ENCODE measurements around the gene DMXL2. TPM values are rescaled to one million over a fixed set of nuclear protein-coding genes. Genes with fewer than 3 reads are reported as not detected.

Gene DMXL2
- total and polyA plus RNA-seq, 2 experiments from 2014 or later: 3.6 to 17.6 TPM

DNA sequence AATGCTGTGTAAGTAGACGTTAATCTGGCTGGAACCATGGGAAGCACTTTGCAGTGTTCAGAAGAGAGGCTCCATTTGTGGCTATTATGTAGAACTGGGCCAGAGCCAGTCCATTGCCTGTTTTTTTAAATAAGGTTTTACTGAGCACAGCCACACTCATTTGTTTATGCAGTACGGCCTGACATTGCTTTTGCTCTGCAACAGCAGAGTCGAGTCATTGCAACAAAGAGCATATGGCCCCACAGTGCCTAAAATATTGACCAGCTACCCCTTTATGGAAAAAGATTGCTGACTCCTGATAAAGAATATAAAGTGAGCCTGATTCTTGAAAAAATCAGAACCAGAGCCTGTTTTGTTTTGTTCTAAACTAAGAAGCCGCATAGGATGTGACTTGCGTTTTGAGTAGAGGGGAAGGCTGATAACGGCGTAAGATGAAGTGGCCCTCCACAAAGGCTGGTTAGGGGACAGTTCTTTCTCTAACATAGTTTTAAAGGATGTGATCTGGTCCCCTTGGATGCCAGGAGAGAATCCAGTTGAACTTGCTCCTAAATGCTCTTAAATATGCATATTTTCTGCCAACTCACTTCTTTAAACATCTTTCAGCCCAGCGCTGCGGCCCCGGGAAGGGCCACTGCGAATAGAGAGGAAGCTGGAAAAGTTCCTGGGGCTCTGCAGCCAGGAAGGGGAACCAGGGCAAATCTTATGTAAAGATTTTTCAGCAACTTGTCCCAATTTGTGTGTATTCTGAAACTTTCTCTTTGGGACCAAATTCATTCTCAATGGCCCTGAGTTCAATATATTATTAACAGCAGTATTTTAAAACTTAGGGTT is 216.7 kb downstream of the DMXL2 start:
- H3K4me2 ChIP-seq (ENCODE audit: unreplicated experiment): no peak overlapping the region
- H2AFZ ChIP-seq: no peak overlapping the region
- H3K9me2 ChIP-seq (ENCODE audit: insufficient read depth): no peaks in the 10 kb centered on the region
- H3K79me2 ChIP-seq (ENCODE audit: insufficient read depth): no peaks in the 10 kb centered on the region
- no peak for DNase-seq
- H3K9ac ChIP-seq: no peak overlapping the region
- no peak overlapping the region for H3K27ac ChIP-seq
- in situ Hi-C loops (cut with MboI): no loop called here
- H3K4me1 ChIP-seq (ENCODE audit: insufficient read depth): no peaks in the 10 kb centered on the region
- H4K20me1 ChIP-seq (ENCODE audit: insufficient read depth): no peaks in the 10 kb centered on the region
- H3K4me3 ChIP-seq: no peak overlapping the region
- H3K9me3 ChIP-seq (ENCODE audit: low read depth): no peaks in the 10 kb centered on the region
- no peaks in the 10 kb centered on the region for H3K36me3 ChIP-seq (ENCODE audit: low read depth)
- H3K27me3 ChIP-seq (replicated peaks; ENCODE audit: insufficient read depth): no peaks in the 10 kb centered on the region
- no peaks in the 10 kb centered on the region for H3F3A ChIP-seq (ENCODE audit: insufficient read depth)
- WGBS, 2 experiments (ENCODE audit: low coverage in 1 of 2, low lambda C conversion rate in 2 of 2, missing lambda C conversion rate in 2 of 2): 73 to 79% methylated on average over 11 of the region's 11 CpGs
- TF ChIP-seq EZH2 (IDR thresholded peaks at IDR 0.05; ENCODE audit: insufficient read depth, poor library complexity, severe bottlenecking) (no peak), EZH2phosphoT487 (IDR thresholded peaks at IDR 0.05; ENCODE audit: insufficient read depth, low read depth) (no peak)

DNA sequence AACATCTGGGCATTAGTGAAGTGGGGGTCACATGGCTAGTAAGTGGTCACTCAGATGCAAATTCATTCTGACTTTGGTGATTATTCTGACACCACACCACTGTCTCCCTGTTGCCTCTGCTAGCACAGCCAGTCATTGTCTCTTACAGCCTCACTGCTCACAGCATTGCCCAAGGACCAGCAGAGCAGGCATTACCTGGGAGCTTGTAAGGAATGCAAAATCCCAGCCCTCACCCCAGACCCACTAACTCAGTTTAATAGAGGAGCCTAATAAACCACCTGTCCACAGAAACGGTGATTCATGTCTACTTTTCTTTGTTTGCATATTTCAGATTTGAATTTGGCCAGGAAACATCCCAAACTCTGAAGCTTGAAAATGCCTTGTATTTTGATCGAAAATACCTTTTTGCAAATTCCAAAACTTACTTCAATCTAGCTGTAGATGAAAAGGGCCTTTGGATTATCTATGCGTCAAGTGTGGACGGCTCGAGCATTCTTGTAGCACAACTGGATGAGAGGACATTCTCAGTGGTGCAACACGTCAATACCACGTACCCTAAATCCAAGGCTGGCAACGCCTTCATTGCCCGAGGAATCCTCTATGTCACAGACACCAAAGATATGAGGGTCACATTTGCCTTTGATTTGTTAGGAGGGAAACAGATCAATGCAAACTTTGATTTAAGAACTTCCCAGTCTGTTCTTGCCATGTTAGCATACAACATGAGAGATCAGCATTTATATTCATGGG is 218.4 kb downstream of the DMXL2 start:
- Histone ChIP-seq H3K4me1 (ENCODE audit: insufficient read depth) (no peaks in the 10 kb centered on the region), H3K79me2 (ENCODE audit: insufficient read depth) (no peaks in the 10 kb centered on the region), H4K20me1 (ENCODE audit: insufficient read depth) (no peaks in the 10 kb centered on the region), H3K9me3 (ENCODE audit: low read depth) (no peaks in the 10 kb centered on the region), H2AFZ (no peak overlapping the region), H3K4me3 (no peak overlapping the region), H3K4me2 (ENCODE audit: unreplicated experiment) (no peak overlapping the region), H3K27ac (no peak overlapping the region), H3K9me2 (ENCODE audit: insufficient read depth) (no peaks in the 10 kb centered on the region), H3K9ac (no peak overlapping the region), H3K27me3 (replicated peaks; ENCODE audit: insufficient read depth) (no peaks in the 10 kb centered on the region), H3K36me3 (ENCODE audit: low read depth) (no peaks in the 10 kb centered on the region), H3F3A (ENCODE audit: insufficient read depth) (no peaks in the 10 kb centered on the region)
- no peak for DNase-seq
- TF ChIP-seq EZH2phosphoT487 (IDR thresholded peaks at IDR 0.05; ENCODE audit: insufficient read depth, low read depth) (no peak), EZH2 (IDR thresholded peaks at IDR 0.05; ENCODE audit: insufficient read depth, poor library complexity, severe bottlenecking) (no peak)
- in situ Hi-C loops (cut with MboI): no loop called here
- WGBS, 2 experiments (ENCODE audit: low coverage in 1 of 2, low lambda C conversion rate in 2 of 2, missing lambda C conversion rate in 2 of 2): 68 to 72% methylated on average over 9 of the region's 9 CpGs

DNA sequence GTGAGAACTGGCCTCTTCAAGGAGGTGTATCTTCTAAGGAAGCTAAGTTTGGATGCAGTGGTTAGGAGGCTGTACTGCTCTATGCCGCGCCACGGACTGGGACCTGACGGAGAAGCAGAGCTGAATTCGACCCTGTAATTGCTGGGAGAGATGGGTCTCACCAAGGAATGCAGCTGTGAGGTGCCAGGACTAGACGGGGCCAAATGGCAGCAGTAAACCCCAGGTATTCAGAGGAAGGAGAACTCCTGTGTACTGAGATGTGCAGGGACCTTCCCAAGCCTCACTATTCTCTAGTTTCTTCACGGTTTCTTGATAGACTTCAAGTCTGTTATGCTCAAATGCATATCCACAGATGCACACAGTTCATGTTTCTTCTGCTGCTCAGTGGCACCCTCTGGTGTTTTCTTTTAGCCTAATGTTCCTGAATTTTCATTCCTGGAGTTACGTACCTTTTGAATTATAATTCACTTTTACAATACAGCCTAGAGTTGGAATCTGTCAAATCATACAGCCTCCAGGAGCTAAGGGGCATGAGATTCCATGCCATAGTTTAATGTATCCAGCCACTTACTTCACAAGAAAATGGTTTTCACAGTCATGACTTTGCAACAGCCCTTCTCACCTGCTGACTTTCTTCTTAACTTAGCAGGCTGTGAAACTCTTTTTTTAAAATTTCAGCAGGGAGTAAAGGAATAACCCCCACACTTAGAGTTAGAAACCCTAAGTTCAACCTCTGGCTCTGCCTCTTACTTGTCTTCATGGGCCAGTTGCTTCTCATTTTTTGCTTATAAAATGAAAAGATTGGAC is 219.3 kb downstream of the DMXL2 start:
- no peaks in the 10 kb centered on the region for H3K9me2 ChIP-seq (ENCODE audit: insufficient read depth)
- in situ Hi-C loops (cut with MboI): no loop called here

DNA sequence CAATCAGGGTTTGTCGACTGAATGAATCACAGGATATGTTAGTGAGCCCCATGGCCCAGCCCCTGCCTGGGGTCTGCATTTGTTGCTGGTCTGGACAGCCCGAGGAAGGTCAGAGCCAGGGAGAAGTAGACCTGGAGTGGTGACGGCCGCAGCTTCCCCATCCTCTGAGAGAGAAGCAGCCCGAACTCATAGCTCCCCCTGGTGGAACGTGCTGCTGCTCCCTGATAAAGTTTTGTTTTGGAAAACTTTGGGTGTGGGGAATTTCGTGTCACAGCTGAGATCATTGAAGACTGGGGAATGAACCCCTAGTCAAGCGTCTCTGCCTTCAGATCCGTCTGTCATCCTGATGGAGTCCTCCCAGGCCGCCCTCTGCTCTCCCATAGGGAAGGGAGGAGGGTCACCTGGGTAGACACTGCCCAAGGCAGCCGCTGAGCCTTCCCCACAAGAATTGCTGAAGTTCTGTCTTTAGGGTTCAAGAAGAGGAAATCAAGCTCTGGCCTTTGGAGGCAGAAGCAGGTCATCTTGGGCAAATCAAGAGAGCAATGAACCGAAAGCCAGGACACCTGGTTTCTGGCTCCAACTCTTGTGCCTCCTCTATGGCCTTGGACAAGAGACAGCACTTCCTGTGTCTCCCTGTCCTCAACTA is 220.6 kb downstream of the DMXL2 start:
- no peak overlapping the region for H3K9ac ChIP-seq
- no peaks in the 10 kb centered on the region for H3K9me3 ChIP-seq (ENCODE audit: low read depth)
- H3K36me3 ChIP-seq (ENCODE audit: low read depth): no peaks in the 10 kb centered on the region
- H4K20me1 ChIP-seq (ENCODE audit: insufficient read depth): no peaks in the 10 kb centered on the region
- H3K4me1 ChIP-seq (ENCODE audit: insufficient read depth): no peaks in the 10 kb centered on the region
- H3K79me2 ChIP-seq (ENCODE audit: insufficient read depth): no peaks in the 10 kb centered on the region
- WGBS, 2 experiments (ENCODE audit: low coverage in 1 of 2, low lambda C conversion rate in 2 of 2, missing lambda C conversion rate in 2 of 2): 26 to 27% methylated on average over 12 of the region's 12 CpGs
- no peaks in the 10 kb centered on the region for H3K27me3 ChIP-seq (replicated peaks; ENCODE audit: insufficient read depth)
- DNase-seq: peak; percentile 75
- H3K4me3 ChIP-seq: no peak overlapping the region
- no peak overlapping the region for H3K4me2 ChIP-seq (ENCODE audit: unreplicated experiment)
- H2AFZ ChIP-seq: 0 out of 2 replicates have a peak overlapping the region, but pooled peaks have one; percentile 22
- no peak overlapping the region for H3K27ac ChIP-seq
- in situ Hi-C loops (cut with MboI): no loop called here
- TF ChIP-seq EZH2phosphoT487 (IDR thresholded peaks at IDR 0.05; ENCODE audit: insufficient read depth, low read depth) (no peak), EZH2 (IDR thresholded peaks at IDR 0.05; ENCODE audit: insufficient read depth, poor library complexity, severe bottlenecking) (no peak)
- H3F3A ChIP-seq (ENCODE audit: insufficient read depth): no peaks in the 10 kb centered on the region
- H3K9me2 ChIP-seq (ENCODE audit: insufficient read depth): no peaks in the 10 kb centered on the region

More for the DNA sequence above, 219.3 kb downstream of the DMXL2 start:
- 40 to 47% methylated on average over 8 of the region's 8 CpGs for WGBS, 2 experiments (ENCODE audit: low coverage in 1 of 2, low lambda C conversion rate in 2 of 2, missing lambda C conversion rate in 2 of 2)
- Histone ChIP-seq H3K9me3 (ENCODE audit: low read depth) (no peaks in the 10 kb centered on the region), H2AFZ (no peak overlapping the region), H3K79me2 (ENCODE audit: insufficient read depth) (no peaks in the 10 kb centered on the region), H3K9ac (no peak overlapping the region), H3K27ac (no peak overlapping the region), H3K36me3 (ENCODE audit: low read depth) (no peaks in the 10 kb centered on the region), H3K27me3 (replicated peaks; ENCODE audit: insufficient read depth) (no peaks in the 10 kb centered on the region), H3K4me3 (no peak overlapping the region), H3K4me1 (ENCODE audit: insufficient read depth) (no peaks in the 10 kb centered on the region), H4K20me1 (ENCODE audit: insufficient read depth) (no peaks in the 10 kb centered on the region), H3K4me2 (ENCODE audit: unreplicated experiment) (no peak overlapping the region), H3F3A (ENCODE audit: insufficient read depth) (no peaks in the 10 kb centered on the region)
- TF ChIP-seq EZH2 (IDR thresholded peaks at IDR 0.05; ENCODE audit: insufficient read depth, poor library complexity, severe bottlenecking): no peak
- TF ChIP-seq EZH2phosphoT487 (IDR thresholded peaks at IDR 0.05; ENCODE audit: insufficient read depth, low read depth): no peak
- peak; percentile 70 for DNase-seq
